Measurements from ENCODE around the gene ACACA. TPM values are rescaled to one million over a fixed set of nuclear protein-coding genes. Genes with fewer than 3 reads are reported as not detected.

ACACA gene
- total RNA-seq, 3 donors from 2014 or later (not counting 1 experiment from before 2014, with no cell fraction given) = 22.9 to 23.9 (median 23.6) TPM

DNA sequence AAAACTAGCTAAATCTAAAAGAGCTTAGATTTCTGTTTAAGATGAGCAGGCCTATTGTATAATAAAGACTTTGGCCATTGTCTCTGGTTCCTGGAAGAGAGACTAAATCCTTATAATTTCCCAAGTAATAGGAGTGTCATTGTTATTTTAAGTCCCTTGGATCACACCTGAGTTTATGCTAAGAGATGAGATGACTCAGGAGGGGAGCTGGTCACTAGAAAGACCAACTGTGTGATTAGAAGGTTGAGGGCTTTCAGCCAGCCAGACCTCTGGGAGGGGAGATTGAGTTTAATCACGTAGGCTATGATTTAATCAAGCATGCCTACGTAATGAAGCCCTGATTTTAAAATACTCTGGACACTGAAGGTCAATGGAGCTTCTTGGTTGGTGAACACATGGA is 187.8 kb downstream of the ACACA start:
- H3K4me1 ChIP-seq (ENCODE audit: control insufficient read depth, insufficient read depth, low read length) = no peaks in the 10 kb centered on the region
- no peak for ATAC-seq
- TF ChIP-seq, protein P1, sequence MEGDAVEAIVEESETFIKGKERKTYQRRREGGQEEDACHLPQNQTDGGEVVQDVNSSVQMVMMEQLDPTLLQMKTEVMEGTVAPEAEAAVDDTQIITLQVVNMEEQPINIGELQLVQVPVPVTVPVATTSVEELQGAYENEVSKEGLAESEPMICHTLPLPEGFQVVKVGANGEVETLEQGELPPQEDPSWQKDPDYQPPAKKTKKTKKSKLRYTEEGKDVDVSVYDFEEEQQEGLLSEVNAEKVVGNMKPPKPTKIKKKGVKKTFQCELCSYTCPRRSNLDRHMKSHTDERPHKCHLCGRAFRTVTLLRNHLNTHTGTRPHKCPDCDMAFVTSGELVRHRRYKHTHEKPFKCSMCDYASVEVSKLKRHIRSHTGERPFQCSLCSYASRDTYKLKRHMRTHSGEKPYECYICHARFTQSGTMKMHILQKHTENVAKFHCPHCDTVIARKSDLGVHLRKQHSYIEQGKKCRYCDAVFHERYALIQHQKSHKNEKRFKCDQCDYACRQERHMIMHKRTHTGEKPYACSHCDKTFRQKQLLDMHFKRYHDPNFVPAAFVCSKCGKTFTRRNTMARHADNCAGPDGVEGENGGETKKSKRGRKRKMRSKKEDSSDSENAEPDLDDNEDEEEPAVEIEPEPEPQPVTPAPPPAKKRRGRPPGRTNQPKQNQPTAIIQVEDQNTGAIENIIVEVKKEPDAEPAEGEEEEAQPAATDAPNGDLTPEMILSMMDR (IDR thresholded peaks at IDR 0.05) = no peak
- Mint-ChIP-seq H3K4me3 (no peak overlapping the region), H3K4me1 (no peaks in the 10 kb centered on the region), H3K9me3 (no peaks in the 10 kb centered on the region), H3K27me3 (ENCODE audit: low read depth in 2 of 2) (no peaks in the 10 kb centered on the region), H3K36me3 (no peaks in the 10 kb centered on the region), H3K27ac (no peak overlapping the region)
- H3K4me3 ChIP-seq (ENCODE audit: low read length) = no peak overlapping the region
- intact Hi-C loops (cut with micrococcal nuclease) = no loop called here
- H3K27ac ChIP-seq (ENCODE audit: low read length) = no peak overlapping the region
- no peaks in the 10 kb centered on the region for H3K27me3 ChIP-seq (ENCODE audit: control insufficient read depth, insufficient read depth, low read length)
- 96% methylated on average over 2 of the region's 2 CpGs for WGBS (ENCODE audit: insufficient coverage)
- H3K9me3 ChIP-seq (ENCODE audit: control insufficient read depth, insufficient read depth, low read length) = no peaks in the 10 kb centered on the region
- H3K36me3 ChIP-seq (ENCODE audit: control insufficient read depth, insufficient read depth, low read length) = peaks cover 14% of the 10 kb centered on the region
- no peak for DNase-seq

DNA sequence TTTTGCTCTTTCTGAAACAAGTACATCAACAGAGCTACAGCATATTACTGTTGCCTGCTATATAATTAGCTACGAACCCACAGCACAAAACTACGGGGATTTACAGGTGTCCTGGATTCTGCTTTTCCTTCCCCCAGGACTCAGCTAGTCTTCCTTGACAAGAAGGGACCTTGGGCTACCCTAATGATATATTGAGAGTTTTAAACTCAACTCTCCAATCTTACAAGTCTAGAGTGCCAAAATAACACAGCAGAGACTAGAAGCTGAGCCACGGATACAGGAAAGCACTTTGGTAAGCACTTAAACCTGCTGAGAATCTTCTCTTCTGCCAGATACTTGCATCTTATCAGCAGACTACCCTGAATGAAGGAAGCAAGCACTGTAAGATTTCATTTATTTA is 192.2 kb downstream of the ACACA start:
- no peak for DNase-seq
- no peaks in the 10 kb centered on the region for H3K27me3 ChIP-seq (ENCODE audit: control insufficient read depth, insufficient read depth, low read length)
- no peak overlapping the region for H3K4me3 Mint-ChIP-seq
- no peaks in the 10 kb centered on the region for H3K4me1 ChIP-seq (ENCODE audit: control insufficient read depth, insufficient read depth, low read length)
- H3K27ac Mint-ChIP-seq = no peak overlapping the region
- H3K27me3 Mint-ChIP-seq (ENCODE audit: low read depth in 2 of 2) = no peaks in the 10 kb centered on the region
- intact Hi-C loops (cut with micrococcal nuclease) = no loop called here
- no peak for ATAC-seq
- TF ChIP-seq, protein P1 (IDR thresholded peaks at IDR 0.05) = no peak
- WGBS (ENCODE audit: insufficient coverage) = 79% methylated on average over 3 of the region's 3 CpGs
- H3K4me1 Mint-ChIP-seq = no peaks in the 10 kb centered on the region
- H3K36me3 Mint-ChIP-seq = no peaks in the 10 kb centered on the region
- H3K4me3 ChIP-seq (ENCODE audit: low read length) = no peak overlapping the region
- no peaks in the 10 kb centered on the region for H3K9me3 Mint-ChIP-seq
- peaks cover 9% of the 10 kb centered on the region for H3K36me3 ChIP-seq (ENCODE audit: control insufficient read depth, insufficient read depth, low read length)
- H3K9me3 ChIP-seq (ENCODE audit: control insufficient read depth, insufficient read depth, low read length) = no peaks in the 10 kb centered on the region
- no peak overlapping the region for H3K27ac ChIP-seq (ENCODE audit: low read length)

DNA sequence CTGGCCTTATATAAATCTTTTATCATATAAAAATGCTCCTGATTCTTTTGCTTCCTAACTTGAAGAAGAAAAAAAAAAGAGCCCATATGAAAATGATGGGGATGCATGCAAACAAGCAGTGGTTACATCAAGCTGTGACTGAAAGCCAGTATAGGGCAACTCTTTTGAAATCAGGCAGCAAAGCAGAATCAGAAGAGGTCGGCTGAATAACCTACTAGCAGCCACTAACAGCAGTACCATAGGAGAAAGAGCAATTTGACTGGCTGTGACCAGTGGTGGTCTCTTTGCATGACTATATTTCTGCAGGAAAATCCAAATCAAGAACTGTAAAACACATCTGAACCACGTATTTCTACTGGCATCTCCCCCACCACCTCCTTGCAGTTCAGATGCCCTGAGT is 192.7 kb downstream of the ACACA start:
- no peak overlapping the region for H3K4me3 Mint-ChIP-seq

DNA sequence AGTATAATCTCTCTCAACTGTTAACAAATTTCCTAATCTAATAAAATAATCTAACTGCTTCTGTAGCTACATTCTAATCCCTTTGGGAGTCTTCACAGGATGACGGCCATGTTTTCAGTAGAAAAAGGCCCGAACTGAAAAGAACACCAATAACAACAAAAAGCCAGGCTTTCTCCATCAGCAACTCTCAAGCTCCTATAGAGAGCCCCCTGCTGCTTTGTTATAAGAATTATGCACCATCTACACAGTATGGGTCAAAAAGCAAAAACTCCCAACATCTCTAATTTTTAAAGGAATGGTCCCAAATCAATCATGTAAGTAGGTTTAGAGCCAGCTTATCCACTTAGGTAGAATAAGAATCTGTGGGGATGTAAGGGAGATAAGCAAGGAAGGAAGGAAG is 194.5 kb downstream of the ACACA start:
- DNase-seq (no peak), ATAC-seq (no peak)
- Mint-ChIP-seq H3K4me3 (no peak overlapping the region), H3K27me3 (ENCODE audit: low read depth in 2 of 2) (no peaks in the 10 kb centered on the region), H3K4me1 (no peaks in the 10 kb centered on the region), H3K36me3 (no peaks in the 10 kb centered on the region), H3K9me3 (no peaks in the 10 kb centered on the region), H3K27ac (no peak overlapping the region)
- TF ChIP-seq, protein P1 (IDR thresholded peaks at IDR 0.05) = no peak
- H3K4me3 ChIP-seq (ENCODE audit: low read length) = no peak overlapping the region
- intact Hi-C loops (cut with micrococcal nuclease) = no loop called here
- H3K36me3 ChIP-seq (ENCODE audit: control insufficient read depth, insufficient read depth, low read length) = peaks cover 15% of the 10 kb centered on the region
- no peak overlapping the region for H3K27ac ChIP-seq (ENCODE audit: low read length)
- no peaks in the 10 kb centered on the region for H3K27me3 ChIP-seq (ENCODE audit: control insufficient read depth, insufficient read depth, low read length)
- 95% methylated on average over 2 of the region's 2 CpGs for WGBS (ENCODE audit: insufficient coverage)
- no peaks in the 10 kb centered on the region for H3K9me3 ChIP-seq (ENCODE audit: control insufficient read depth, insufficient read depth, low read length)
- H3K4me1 ChIP-seq (ENCODE audit: control insufficient read depth, insufficient read depth, low read length) = no peaks in the 10 kb centered on the region

More for the DNA sequence above, 192.7 kb downstream of the ACACA start:
- Histone ChIP-seq H3K4me1 (ENCODE audit: control insufficient read depth, insufficient read depth, low read length) (no peaks in the 10 kb centered on the region), H3K27me3 (ENCODE audit: control insufficient read depth, insufficient read depth, low read length) (no peaks in the 10 kb centered on the region), H3K9me3 (ENCODE audit: control insufficient read depth, insufficient read depth, low read length) (no peaks in the 10 kb centered on the region), H3K27ac (ENCODE audit: low read length) (no peak overlapping the region), H3K36me3 (ENCODE audit: control insufficient read depth, insufficient read depth, low read length) (peaks cover 12% of the 10 kb centered on the region), H3K4me3 (ENCODE audit: low read length) (no peak overlapping the region)
- intact Hi-C loops (cut with micrococcal nuclease) = no loop called here
- no peak overlapping the region for H3K27ac Mint-ChIP-seq
- no peaks in the 10 kb centered on the region for H3K4me1 Mint-ChIP-seq
- TF ChIP-seq, protein P1 (IDR thresholded peaks at IDR 0.05) = no peak
- no peak for ATAC-seq
- no peak for DNase-seq
- H3K9me3 Mint-ChIP-seq = no peaks in the 10 kb centered on the region
- H3K27me3 Mint-ChIP-seq (ENCODE audit: low read depth in 2 of 2) = no peaks in the 10 kb centered on the region
- 87% methylated on average over 2 of the region's 2 CpGs for WGBS (ENCODE audit: insufficient coverage)
- H3K36me3 Mint-ChIP-seq = no peaks in the 10 kb centered on the region
